HG03432 (cell line): ENCODE results near the gene PARL.
"Not testable (repeated sequence)": the region's sequence is repeated elsewhere in the genome, so short reads cannot be mapped to it uniquely, and the experiment has no call there.

ENCODE experiments used
- ATAC-seq: cut with Tn5 transposase; IDR thresholded peaks from one replicate; pipeline ENCODE4 v1.9.1; 2021; ENCODE audit warnings: mild to moderate bottlenecking, moderate library complexity; ENCODE audit not compliant: unreplicated experiment

PARL gene

DNA sequence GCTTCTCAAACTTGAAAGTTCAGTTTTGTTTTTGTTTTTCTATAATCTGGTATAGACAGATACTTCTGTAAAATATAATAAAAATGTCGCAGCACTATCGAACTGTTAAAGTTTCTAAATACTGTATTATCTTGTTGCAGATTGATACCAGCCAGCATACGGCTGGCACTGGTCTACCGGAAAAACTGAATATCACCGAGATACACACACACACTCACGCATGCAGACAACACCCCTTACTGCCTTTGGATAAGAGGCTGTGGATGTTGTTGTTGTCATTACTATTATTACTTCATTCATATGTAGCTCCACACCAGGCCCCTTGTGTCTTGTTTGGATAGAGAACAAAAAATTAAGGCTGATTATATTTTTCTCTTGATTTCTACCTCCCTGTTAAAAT, 91.7 kb downstream of the PARL start:
- ATAC-seq, result no peak

GRCh38 chr3:183790700-183791099, 94.0 kb downstream of the PARL start:
- no peak for ATAC-seq

GRCh38 chr3:183789826-183790225, 94.9 kb downstream of the PARL start:
- ATAC-seq, result no peak

DNA sequence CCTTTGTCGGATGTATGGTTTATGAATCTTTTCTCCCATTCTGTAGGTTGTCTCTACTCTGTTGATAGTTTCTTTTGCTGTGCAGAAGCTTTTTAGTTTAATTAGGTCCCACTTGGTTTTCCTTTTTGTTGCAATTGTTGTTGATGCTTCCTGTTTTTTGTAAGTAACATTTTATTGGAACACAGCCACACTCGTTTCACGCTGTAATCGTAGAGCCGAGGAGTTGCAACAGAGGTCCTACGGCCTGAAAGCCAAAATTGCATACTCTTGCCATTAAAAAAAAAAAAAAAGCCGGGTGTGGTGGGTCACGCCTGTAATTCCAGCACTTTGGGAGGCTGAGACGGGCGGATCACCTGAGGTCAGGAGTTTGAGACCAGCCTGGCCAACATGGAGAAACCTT, 100.2 kb downstream of the PARL start:
- not testable (repeated sequence) for ATAC-seq

DNA sequence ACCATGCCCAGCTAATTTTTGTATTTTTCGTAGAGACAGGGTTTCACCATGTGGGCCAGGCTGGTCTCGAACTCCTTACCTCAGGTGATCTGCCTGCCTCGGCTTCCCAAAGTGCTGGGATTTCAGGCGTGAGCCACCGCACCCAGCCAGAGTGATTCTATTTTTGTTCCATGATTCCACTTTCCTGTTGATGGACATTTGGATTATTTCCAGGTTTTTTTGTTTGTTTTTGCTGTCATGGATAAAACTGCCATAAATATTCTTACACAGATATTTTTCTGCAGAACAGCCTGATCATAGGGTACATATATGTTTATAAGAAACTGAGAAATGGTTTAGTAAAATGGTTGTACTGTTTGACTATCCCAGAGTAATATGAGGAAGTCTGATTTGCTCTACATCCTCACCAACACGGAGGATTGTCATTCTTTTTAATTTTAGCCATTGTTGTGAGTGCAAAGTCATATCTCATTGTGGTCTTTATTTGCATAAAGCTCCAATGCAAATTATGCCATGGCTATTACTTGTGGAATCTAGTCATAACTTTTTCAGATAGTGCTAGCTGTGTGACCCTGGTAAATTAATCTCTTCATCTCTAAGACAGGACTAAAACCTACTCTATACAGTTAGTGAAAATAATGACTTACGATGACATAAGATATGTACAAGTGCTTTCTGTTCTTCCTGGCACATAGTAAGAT, 102.0 kb downstream of the PARL start:
- no peak for ATAC-seq

GRCh38 chr3:183781246-183781645, 103.4 kb downstream of the PARL start:
- no peak for ATAC-seq

- ATAC-seq, result no peak
Measured at GRCh38 chr3:183779896-183780465, 104.7 kb downstream of the PARL start.
